Measurements from ENCODE around the gene AMIGO3. TPM values are rescaled to one million over a fixed set of nuclear protein-coding genes. Genes with fewer than 3 reads are reported as not detected.

Gene AMIGO3
- total RNA-seq, 2 donors from 2014 or later: 1.4 to 12.4 TPM

DNA sequence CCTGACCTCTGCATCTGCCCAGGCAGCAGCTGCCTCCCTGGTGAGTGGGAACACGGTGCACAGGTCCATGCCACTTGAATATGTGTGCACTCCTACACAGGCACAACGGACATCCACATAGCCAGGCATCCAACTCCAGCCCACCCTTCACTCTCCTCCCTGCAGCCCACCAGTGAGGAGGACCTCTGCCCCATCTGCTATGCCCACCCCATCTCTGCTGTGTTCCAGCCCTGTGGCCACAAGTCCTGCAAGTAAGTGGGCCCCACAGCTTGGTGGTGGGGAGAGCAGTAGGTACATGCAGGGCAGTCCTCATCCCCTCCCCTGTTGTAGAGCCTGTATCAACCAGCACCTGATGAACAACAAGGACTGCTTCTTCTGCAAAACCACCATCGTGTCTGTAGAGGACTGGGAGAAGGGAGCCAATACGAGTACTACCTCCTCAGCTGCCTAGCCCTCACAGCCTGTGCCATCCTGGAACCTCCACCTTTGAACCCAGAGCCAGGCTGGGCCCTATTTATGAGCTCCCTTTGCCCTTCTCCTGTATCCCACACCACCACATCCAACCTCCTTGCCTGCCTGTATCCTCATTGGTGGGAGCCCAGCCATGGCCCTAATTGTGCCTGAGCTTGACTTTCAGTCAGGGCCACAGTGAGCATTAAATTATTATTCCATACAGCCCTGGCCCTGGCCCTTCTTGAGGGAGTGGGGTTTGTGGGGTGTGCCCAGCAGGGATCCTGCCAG lies 1.5 kb upstream of the AMIGO3 start:
- Histone ChIP-seq H3K9me3 (no peaks in the 10 kb centered on the region), H3K27ac (no peak overlapping the region), H3K36me3 (peaks cover 0 to 5% of the 10 kb centered on the region in 2 donors), H3K4me3 (no peak overlapping the region), H3K27me3 (replicated peaks; ENCODE audit: insufficient read depth) (no peaks in the 10 kb centered on the region), H3K4me1 (replicated peaks) (peaks cover 20% of the 10 kb centered on the region)
- 54% methylated on average over 4 of the region's 4 CpGs for WGBS
- no peak for TF ChIP-seq POLR2AphosphoS5 (IDR thresholded peaks at IDR 0.05)
- no peak for TF ChIP-seq CTCF (IDR thresholded peaks at IDR 0.05)
- TF ChIP-seq POLR2A (IDR thresholded peaks at IDR 0.05): no peak
- DNase-seq (ENCODE audit: low spot score): no peak
- intact Hi-C loops (cut with DNase I): loop anchor here (5.0 kb wide), 1 partner anchor 66 kb away; the partner anchor contains the start of gene IP6K1

GRCh38 chr3:49718858-49719213 lies 648 bp downstream of the AMIGO3 start:
- no peaks in the 10 kb centered on the region for H3K27me3 ChIP-seq (replicated peaks; ENCODE audit: insufficient read depth)
- H3K4me3 ChIP-seq: peak overlapping the region; percentile 26 to 45
- H3K36me3 ChIP-seq: peaks cover 0 to 5% of the 10 kb centered on the region in 2 donors
- WGBS: 13% methylated on average over 33 of the region's 33 CpGs
- H3K4me1 ChIP-seq (replicated peaks): peaks cover 13% of the 10 kb centered on the region
- no peak for DNase-seq (ENCODE audit: low spot score)
- no peaks in the 10 kb centered on the region for H3K9me3 ChIP-seq
- intact Hi-C loops (cut with DNase I): no loop called here
- H3K27ac ChIP-seq: no peak overlapping the region
- TF ChIP-seq POLR2AphosphoS5 (IDR thresholded peaks at IDR 0.05) (no peak), POLR2A (IDR thresholded peaks at IDR 0.05) (no peak), CTCF (IDR thresholded peaks at IDR 0.05) (no peak)

- Histone ChIP-seq H3K36me3 (peaks cover 0 to 5% of the 10 kb centered on the region in 2 donors), H3K4me1 (replicated peaks) (peaks cover 13% of the 10 kb centered on the region), H3K27ac (no peak overlapping the region), H3K9me3 (no peaks in the 10 kb centered on the region), H3K4me3 (no peak overlapping the region), H3K27me3 (replicated peaks; ENCODE audit: insufficient read depth) (no peaks in the 10 kb centered on the region)
- DNase-seq (ENCODE audit: low spot score): no peak
- TF ChIP-seq CTCF (IDR thresholded peaks at IDR 0.05) (no peak), POLR2A (IDR thresholded peaks at IDR 0.05) (no peak), POLR2AphosphoS5 (IDR thresholded peaks at IDR 0.05) (no peak)
- WGBS: 56% methylated on average over 75 of the region's 75 CpGs
- intact Hi-C loops (cut with DNase I): no loop called here
Observed at GRCh38 chr3:49717959-49718857, 1.3 kb downstream of the AMIGO3 start.

DNA sequence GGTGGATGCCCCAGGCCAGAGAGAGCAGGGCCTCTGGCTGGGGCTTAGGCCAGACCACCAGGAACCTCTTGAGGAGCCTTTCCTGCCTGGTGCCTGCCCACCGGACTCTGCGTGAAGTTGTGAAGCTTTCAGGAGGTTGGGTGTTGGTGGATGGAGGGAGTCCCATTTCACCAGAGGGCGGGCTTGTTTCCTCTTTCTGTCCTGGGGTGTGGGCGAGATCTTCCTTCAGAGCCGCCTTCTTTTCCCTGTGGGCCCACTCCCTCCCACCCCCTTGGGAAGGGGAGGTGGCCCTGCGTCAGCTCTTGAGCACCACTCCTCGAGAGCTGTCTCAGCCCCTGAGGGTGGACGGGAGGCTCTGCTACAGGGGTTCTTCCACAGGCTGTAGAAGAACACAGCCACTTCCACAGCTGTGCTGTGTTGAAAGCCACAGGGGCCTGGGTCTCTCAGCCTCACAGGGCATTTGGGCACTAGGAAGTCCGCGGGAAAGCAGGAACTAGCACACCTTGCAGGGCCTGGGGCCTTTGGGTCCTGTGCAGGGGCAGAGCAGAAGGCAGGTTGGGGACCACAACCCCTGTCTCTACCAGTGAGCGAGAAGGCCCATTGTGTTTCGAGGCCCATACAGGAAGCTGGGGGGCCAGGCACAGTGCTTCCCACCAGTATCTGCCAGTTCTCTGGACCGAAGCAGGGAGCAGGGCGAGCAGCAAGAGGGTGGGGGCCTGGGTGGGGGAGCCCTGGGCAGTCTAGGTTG lies 2.1 kb downstream of the AMIGO3 start:
- H3K4me1 ChIP-seq (replicated peaks): peaks cover 10% of the 10 kb centered on the region
- no peaks in the 10 kb centered on the region for H3K27me3 ChIP-seq (replicated peaks; ENCODE audit: insufficient read depth)
- no peaks in the 10 kb centered on the region for H3K9me3 ChIP-seq
- intact Hi-C loops (cut with DNase I): no loop called here
- H3K4me3 ChIP-seq: no peak overlapping the region
- H3K27ac ChIP-seq: no peak overlapping the region
- 92% methylated on average over 14 of the region's 14 CpGs for WGBS
- H3K36me3 ChIP-seq: peaks cover 0 to 5% of the 10 kb centered on the region in 2 donors
- TF ChIP-seq POLR2A (IDR thresholded peaks at IDR 0.05) (no peak), POLR2AphosphoS5 (IDR thresholded peaks at IDR 0.05) (no peak), CTCF (IDR thresholded peaks at IDR 0.05) (no peak)
- no peak for DNase-seq (ENCODE audit: low spot score)

Measured in prostate gland (tissue), 2 donors.